Muscle of arm (tissue), 12 donors: ENCODE results near the gene NUAK2. TPM values are rescaled to one million over a fixed set of nuclear protein-coding genes. Genes with fewer than 3 reads are reported as not detected.
"Not testable (repeated sequence)": the region's sequence is repeated elsewhere in the genome, so short reads cannot be mapped to it uniquely, and the experiment has no call there.

ENCODE experiments used
- DNase-seq: peaks from one replicate; pipeline ENCODE4 v3.0.0-alpha.2; 2013
- polyA plus RNA-seq, 12 donors: library from polyadenylated mRNA; unstranded; fragments of 120-200 nt; gene quantifications; one replicate each; pipeline ENCODE4 v1.2.1, GENCODE V29; 2013; ENCODE audit not compliant: insufficient read length in 12 of 12

Gene NUAK2
- polyA plus RNA-seq, 12 donors = 0.25 to 1.8 (median 0.69) TPM; not detected in 2

DNA sequence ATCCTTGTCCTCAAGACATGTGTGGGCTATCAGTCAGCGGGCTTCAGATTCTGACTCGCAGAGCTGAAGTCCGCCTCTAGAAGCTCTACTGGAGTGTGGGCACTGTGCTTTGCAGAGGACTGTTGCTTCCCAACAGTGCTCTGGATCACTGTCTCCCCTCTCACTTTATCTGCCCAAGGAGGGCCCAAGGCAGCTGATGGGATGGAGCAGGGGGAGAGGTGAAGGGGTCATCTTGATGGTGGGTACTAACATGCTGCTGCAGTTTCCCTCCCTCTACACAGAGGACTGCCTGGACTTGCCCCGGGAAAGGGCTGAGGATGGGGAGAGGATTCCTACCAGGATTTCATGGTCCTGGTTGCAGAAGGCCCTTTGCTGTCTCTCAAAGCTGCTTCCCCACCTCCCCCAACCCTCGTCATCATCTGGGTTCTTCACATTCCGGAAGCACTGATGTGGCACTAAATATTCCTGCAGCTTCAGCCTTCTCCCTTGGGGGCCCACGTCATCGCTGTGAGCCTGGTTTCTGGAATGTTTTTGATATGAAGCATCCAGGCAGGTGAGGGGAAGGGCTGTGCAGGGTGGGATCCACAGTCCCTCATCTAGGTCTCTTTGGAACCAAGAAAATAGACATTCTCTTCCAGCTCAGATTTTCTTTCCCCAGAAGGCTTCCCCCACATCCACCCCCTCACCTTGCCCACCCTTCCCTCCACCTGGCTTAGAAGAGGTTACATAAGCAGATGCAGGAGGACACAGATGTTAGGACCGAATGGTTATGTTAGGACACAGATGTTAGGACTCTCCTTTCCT is 23.2 kb downstream of the NUAK2 start:
- DNase-seq = no peak

DNA sequence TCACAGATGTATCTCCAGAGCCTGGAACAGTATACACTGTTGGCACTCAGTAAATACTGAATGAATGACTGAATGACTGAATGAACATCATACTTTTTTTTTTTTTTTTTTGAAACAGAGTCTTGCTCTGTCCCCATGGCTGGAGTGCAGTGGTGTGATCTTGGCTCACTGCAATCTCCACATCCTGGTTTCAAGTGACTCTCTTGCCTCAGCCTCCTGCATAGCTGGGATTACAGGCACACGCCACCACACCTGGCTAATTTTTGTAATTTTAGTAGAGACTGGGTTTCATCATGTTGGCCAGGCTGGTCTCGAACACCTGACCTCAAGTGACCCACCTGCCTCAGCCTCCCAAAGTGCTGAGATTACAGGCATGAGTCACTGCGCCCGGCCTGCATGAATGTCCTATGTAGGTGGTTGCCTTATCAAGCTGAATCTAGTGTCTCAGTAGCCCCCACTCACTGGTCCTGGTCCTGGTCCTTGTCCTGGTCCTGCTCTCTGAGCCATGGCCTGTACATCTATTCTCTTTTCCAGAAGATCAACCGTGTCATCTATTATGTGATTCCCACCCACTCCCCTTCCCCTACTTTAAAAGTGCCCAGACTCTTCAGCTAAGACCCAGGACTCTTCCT is 23.9 kb downstream of the NUAK2 start:
- not testable (repeated sequence) for DNase-seq

GRCh38 chr1:205296154-205296553 is 25.4 kb downstream of the NUAK2 start:
- no peak for DNase-seq

DNA sequence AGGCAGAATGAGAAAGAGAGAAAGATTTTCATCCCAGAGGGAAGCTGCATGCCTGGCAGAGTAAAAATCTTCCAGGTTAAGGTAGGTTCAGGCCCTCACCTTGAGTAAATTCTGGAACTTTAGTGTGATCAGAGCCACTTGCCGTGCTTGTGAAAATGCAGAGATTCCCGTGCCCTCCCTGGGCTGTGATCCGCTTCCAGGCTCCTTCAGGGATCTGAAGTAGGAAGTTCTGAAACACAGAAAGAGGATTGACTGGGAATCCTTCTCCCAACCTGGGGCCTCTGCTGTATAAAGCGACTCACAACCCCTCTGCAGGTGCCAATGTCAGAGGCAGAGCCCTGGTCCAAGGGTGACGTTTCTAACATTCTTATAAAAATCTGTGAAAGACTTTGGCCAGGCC is 26.6 kb downstream of the NUAK2 start:
- no peak for DNase-seq

- DNase-seq = no peak
Observed at GRCh38 chr1:205294175-205294917, 27.2 kb downstream of the NUAK2 start.

- no peak for DNase-seq
Observed at GRCh38 chr1:205293350-205294074, 28.0 kb downstream of the NUAK2 start.

DNA sequence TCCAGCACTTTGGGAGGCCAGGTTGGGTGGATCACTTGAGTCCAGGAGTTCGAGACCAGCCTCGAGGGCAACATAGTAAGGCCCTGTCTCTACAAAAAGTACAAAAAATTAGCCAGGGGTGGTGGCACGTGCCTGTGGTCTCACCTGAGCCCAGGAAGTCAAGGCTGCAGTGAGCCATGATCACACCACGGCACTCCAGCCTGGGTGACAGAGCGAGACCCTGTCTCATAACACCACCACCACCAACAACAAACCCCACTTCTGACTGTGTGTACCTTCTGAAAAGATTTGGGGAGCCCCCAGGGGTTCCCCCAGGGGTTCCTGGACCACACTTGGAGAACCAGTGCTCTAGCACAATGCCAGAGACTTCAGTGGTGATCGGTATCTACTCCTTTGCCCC is 29.9 kb downstream of the NUAK2 start:
- no peak for DNase-seq

DNA sequence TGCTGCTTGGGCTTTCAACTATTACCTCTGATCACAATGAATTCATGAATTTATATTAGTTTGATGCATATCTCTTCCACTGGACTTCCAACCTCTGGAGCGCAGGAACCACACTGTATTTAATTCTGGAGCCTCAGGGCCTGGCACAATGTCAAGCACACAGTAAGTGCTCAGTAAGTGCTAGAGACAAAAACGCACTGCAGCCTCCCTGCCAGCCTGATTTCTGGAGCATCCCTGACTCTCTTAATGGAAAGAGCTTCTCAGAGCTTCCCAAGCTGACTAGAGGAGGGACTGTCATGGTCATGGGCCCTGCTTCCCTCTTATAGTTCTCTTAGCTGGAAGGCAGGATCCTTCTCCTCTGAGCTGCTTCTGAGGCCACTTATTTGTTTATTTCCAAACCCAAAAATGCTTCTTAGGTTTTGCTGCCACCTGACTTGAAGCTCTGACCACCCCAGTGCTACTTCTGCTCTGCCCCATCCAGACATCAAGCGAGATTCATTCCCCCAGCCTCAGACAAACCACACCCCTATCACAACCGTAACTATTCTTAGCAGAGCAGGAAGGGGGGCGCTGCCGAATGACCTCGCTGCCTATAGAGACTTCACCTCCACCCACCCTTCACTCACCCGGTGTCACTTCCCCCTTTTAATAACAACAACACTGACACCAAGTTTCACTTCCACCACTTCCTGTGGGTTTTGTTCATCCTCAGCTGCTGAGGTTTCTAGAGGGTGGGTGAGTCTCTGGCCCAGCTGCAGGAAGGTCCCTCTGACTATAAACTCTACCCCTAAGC is 33.6 kb downstream of the NUAK2 start:
- peak; percentile 28 for DNase-seq

DNA sequence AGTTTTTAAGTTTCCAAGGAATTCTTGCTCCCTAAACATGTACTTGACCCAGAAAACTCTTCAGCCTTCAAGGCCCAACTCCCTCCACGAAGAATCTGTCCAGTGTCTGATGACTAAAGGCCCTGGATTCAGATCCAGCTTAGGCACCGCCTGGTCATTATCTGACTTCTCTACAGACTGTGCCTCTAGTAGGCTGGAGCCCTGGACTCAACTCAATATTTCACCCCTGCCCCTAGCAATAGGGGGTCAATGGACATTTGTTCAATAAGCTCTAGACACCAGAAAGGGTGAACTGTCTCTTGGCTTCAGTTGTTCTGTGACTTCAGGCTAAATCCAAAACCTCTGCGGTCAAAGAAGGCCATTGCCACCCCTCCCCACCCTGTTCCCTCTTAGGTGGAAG is 34.5 kb downstream of the NUAK2 start:
- DNase-seq = no peak

GRCh38 chr1:205286335-205286950 is 35.1 kb downstream of the NUAK2 start:
- no peak for DNase-seq

DNA sequence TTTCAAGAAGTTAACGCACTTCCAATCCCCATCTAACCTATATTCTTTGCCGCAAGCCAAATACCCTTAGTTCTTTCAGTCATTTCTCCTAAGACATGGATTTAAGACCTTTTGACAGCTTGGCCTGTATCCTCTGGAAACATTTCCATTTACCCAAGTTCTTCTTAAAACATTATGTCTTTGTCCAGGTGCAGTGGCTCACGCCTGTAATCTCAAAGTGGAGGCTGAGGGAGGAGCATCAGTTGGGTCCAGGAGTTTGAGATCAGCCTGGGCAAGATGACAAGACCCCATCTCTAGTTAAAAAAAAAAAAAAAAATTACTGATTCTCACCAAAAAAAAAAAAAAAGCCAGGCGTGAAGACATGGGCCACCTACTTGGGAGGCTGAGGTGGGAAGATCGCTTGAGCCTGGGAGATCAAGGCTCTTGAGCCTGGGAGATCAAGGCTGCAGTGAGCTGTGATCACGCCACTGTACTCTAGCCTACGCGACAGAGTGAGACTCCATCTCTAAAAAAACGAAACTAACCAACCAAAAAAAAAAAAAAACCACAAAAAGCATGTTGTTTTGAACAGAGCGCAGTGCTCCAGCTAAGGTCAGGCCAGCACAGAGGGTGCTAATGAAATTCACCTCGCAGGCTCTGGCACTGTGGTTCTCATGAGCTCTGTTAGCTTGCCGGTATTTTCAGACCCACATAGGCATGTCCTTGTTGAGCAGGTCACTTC is 36.0 kb downstream of the NUAK2 start:
- DNase-seq = no peak

DNA sequence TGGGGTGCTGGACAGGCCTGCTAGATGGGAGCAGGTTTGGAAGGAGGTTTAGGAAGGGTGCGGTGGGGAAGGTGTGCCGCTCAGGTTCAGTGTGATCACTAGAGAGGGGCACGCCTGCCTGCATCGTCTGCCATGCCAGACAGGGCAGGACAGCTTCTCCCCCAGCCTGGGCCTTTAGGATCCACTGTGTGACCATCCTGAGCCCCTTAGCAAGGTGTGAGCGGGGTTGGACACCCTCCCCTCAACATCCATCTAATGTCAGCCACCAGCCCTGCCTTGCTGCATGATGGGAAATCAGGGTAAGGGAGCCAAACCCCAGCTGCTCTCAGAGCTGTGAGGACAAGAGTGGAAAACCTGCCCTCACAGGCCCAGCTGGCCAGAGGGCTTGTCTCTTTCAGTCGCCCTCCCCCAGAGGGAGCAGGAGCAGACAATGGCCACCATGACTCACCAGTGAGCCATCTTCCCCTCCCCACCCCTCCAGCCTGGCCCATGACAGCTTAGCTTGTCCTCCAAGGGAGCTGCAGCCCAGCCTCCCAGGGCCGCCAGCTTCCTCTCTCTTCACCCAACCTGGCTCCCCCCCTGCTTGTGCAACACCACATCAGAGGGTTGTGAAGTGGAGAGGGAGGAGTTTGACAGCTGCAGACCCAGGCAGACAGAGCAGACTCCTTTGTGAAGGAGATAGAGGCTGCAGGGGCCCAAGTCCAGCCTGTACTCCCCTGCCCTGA is 37.0 kb downstream of the NUAK2 start:
- DNase-seq = no peak

- no peak for DNase-seq
Observed at GRCh38 chr1:205283270-205284147, 38.0 kb downstream of the NUAK2 start.

DNA sequence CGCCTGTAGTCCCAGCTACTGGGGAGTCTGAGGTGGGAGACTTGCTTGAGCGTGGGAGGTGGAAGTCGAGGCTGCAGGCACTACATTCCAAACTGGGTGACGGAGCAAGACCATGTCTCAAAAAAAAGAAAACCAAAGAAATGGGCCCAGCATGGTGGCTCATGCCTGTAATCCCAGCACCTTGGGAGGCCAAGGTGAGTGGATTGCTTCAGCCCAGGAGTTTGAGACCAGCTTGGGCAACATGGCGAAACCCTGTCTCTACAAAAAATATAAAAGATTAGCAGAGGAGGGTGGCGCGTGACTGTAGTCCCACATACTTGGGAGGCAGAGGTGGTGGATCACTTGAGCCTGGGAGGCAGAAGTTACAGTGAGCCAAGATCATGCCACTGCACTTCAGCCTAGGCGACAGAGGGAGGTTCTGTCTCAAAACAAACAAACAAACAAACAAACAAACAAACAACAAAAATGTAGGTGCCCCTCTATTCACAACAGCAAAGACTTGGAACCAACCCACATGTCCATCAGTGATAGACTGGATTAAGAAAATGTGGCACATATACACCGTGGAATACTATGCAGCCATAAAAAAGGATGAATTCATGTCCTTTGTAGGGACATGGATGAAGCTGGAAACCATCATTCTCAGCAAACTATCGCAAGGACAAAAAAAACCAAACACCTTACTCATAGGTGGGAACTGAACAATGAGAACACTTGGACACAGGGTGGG is 40.7 kb downstream of the NUAK2 start:
- DNase-seq = not testable (repeated sequence)

DNA sequence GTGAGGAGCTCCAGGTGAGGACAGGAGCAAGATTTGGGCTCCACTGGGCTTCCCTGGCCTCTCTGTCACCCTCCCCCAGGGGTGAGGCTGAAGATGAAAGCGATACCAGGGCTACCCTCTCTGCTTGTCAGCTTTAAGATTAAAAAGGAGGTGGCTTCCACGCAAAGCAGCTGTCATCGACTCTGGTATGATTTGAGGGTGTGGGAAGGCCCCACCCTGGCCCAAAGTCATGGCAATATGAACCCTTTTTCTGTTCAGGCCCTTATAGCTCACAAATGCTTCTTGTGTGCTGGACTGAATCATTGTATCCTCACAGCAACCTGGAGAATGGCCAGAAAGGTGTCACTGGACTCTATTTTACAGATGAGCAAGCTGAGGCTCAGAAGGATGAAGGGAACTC is 41.6 kb downstream of the NUAK2 start:
- no peak for DNase-seq

DNA sequence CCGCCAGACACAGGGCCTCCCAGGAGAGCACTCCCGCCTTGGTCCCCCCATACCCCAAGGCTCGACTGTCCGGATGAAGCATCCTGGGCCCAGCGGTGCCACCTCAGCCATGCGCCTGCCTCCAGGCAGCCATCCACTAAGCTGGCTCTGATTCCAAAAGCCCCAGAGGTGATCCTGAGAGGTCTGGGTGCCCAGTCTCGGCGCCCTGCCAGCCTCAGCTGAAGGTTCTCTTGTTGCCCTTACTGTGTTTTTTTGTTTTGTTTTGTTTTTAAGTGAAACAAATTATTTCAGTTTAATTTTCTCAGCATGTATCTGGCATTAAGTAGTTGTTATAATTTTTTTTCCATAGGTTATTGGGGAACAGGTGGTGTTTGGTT is 44.9 kb downstream of the NUAK2 start:
- DNase-seq = no peak

DNA sequence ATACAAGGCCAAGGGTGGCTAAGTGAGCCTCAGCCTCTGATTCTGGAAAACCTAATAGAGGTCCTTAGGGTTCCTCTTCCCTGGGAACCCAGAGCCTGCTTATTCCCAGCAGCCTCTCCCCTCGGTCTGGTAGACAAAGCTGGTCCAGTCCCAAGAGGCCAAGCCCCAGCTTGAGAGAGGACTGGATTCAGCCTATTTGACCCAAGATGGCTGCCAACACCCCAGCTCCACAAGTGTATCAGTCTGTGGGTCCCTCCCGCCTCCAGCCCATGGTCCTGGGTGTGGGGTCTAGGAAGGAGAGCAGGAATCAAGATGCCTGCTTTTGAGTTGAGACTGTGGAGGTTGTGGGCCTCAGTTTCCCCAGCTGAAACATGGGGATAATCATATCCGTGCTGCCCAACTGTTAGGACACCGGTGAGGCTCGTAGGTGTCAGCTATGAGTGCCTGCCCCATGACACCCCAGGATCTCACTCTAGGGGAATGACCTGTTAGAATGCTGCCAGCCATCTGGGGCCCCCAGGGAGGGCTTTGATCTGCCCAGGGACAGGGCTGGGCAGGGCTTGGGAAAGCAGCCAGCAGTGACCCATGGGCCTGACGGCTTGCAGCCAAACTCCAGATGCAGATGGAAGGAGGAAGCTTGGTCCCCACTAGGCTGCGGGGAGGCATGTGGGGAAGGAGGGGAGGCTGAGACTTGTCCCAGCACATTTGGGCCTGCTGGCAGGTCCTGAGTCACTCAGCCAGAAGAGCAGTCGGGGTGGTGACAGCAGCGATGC is 45.4 kb downstream of the NUAK2 start:
- DNase-seq = no peak
